HG03469 (cell line): Measurements from ENCODE around the gene JAGN1.
"Not testable (repeated sequence)": the region's sequence is repeated elsewhere in the genome, so short reads cannot be mapped to it uniquely, and the experiment has no call there.

Experiments used
- ATAC-seq: cut with Tn5 transposase; IDR thresholded peaks from one replicate; pipeline ENCODE4 v1.9.1; 2021; ENCODE audit warnings: mild to moderate bottlenecking, moderate library complexity, moderate number of reproducible peaks; ENCODE audit not compliant: unreplicated experiment

Gene JAGN1

GRCh38 chr3:9897408-9898372 is 7.3 kb downstream of the JAGN1 start:
- ATAC-seq: no peak

DNA sequence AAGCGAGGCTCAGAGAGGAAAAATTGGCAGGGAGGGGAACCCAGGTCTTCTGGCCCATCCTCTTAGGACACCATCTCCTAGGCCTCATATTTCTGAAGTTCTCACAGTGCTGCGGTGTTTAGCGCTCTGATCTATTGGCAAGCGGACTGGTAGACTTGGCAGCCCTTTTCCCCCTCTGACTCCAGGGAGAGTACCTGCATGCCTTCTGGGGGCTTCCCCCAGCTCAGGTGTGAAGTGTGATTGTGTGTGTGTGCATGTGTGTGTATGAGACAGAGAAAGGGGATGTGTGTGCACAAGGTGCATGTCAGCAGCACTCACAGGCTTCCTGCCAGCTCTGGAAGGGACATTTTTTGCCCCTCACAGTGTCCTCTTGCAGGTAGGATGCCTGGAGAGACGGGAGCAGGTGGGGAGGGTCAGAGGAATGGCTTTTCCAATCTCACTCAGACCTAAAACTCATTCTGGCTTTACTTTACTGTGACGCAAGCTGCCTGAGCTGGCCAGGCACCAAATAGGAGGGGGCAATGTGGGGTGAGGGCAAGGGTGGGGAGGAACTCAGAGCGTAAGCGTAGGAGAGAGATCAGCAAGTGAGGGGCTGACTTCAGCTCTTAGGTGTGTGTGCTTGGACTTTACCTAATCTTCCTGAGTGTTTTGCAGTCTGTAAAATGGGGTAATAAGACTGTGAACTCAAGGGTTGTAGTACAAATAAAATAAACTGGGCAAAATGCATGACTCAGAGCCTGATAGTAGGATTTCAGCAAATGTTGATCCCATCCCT is 8.2 kb downstream of the JAGN1 start:
- ATAC-seq: no peak

- ATAC-seq: no peak
Observed at GRCh38 chr3:9899289-9899791, 8.9 kb downstream of the JAGN1 start.

DNA sequence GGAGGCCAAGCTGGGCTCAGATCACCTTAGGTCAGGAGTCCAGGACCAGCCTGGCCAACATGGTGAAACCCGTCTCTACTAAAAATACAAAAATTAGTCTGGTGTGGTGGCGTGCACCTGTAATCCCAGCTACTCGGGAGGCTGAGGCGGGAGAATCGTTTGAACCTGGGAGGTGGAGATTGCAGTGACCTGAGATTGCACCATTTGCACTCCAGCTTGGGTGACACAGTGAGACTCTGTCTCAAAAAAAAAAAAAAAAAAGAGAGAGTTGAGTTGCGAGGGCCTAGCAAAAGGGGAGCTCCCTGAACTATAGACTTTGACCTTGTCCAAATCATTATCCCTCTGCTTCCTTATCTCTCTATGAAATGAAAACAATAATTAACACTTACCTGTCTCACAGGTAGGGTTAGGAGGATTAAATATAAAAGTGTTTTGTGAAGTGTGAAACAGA is 10.6 kb downstream of the JAGN1 start:
- not testable (repeated sequence) for ATAC-seq

DNA sequence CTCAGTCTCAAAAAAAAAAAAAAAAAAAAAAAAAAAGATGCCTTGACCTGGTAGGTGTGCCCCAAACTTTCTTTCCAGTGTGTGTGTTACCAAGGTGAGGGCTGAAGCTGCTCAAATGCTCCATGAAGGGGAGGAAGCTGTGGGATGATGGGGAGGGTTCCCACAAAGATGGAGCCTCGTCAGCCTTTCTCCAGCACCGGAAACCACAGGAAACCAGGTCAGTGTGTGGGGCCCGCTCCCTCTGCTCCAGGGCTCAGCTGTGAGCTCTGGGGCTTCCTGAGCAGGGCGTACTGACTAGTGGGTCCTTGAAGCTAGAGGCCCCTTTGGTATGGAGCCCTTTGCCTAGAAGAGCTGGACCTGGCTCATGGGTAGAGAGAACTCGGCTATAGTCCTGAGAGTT is 11.6 kb downstream of the JAGN1 start:
- ATAC-seq: no peak

DNA sequence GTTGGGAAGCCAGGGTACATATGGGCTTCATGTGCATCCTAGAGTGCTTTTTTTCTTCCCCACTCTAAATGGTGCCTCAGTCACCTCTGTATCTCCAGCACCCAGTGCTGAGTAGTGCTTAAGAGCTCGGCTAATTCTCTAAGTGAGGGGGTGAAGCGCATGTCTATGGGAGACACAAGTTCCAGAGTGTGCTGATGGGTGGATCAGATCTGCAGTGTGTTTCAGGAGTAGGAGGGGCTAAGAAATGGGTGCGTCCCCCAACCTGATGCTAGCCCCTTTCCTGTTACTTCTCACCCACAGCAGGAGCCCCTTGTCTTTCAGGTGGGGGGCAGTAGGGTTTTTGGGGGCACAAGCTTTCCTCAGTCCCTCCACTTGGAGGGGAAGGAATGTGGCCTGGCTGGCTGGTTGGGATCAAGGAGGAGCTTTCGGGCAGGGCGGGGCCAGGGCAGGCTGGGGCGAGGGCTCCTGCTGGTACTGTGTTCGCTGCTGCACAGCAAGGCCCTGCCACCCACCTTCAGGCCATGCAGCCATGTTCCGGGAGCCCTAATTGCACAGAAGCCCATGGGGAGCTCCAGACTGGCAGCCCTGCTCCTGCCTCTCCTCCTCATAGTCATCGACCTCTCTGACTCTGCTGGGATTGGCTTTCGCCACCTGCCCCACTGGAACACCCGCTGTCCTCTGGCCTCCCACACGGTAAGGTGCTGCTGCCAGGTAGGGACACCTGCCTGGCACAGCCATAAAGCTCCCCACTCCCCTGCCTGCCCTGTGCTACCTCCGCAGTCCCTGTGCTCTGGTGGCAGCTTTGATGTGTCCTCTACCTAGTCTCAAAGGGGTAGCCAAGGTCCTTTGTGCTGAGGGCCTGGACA is 12.2 kb downstream of the JAGN1 start, which contains the start of gene IL17RE:
Gene IL17RE, plus strand, starts transcription at position 477 of the 866 bp plus-strand sequence. Its CDS starts 85 bp downstream, at position 562.
- ATAC-seq: no peak

DNA sequence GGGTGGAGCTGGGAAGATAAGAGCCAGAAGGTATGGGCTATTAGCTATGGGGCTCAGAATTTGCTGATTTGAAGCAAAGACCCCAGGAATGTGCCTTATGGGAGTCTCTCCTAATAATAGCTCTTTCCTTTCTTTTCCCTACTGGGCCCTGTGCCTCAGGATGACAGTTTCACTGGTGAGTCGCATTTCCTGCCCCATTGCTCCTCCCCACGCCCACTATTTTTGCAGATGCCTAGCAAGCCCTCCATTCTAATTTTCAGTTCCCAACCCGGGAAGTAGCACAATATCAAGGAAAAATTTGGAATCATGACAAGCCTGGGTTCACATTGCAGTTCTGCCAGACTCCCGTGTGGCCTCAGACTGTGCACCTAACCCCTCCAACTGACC is 12.8 kb downstream of the JAGN1 start:
- no peak for ATAC-seq

DNA sequence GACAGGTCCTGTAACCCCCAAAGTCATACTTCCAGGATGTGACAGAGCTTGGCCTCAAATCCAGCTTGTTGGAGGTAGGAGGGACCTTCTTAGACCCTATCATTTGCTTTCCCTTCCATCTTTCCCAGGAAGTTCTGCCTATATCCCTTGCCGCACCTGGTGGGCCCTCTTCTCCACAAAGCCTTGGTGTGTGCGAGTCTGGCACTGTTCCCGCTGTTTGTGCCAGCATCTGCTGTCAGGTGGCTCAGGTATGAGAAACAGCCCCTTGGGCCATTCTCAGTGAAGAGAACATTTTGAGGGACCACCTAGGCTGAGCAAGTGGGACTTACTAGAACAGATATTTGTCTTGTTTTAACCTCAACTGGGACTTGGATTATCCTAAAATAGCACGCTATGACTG is 13.5 kb downstream of the JAGN1 start:
- no peak for ATAC-seq

- ATAC-seq: no peak
Observed at GRCh38 chr3:9906480-9906879, 16.1 kb downstream of the JAGN1 start.

DNA sequence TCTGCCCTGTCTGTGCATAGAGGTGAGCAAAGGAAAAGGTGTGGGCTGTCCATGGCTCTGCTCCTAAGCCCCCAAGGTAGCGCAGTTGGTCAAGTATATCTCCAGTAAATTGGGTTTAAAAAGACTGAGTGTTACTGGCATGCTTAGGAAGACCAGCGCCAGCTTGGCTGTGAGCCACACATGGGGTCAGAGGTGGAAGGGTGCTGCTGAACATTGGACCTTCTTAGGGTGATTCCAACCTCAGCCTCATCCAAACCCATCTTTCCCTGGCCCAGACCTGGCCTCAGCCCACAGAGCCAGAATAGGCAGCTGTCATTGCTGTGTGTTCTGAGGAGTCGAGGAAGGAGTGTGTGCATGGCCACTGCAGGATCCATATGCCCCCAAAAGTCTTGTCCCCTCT is 17.9 kb downstream of the JAGN1 start:
- ATAC-seq: no peak

DNA sequence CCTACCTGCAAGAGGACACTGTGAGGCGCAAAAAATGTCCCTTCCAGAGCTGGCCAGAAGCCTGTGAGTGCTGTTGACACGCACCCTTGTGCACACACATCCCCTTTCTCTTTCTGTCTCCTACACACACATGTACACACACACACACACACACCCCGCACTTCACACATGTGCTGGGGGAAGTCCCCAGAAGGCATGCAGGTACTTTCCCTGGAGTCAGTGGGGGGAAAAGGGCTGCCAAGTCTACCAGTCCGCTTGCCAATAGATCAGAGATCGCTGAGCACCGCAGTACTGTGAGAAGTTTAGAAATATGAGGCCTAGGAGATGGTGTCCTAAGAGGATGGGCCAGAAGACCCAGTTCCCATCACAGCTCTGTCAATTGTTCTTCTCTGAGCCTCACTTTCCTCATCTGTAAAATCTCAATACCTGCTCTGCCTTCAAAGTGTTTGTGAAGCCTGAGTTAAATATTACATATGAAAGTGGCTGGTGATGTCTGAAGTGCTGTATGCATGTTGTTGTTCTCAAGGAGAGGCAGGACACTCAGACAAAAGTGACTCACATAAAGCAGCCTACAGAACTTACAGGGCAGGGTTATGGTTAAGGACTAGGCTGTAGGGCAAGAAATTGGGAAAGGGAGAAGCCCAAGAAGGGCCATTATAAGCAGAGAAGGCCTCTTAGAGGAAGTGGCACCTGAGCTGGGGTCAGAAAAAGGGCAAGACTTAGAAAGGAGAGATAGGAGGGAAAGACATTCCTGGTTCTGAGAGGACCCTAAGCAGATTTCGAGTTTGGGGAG is 19.0 kb downstream of the JAGN1 start:
- ATAC-seq: no peak

- no peak for ATAC-seq
Observed at GRCh38 chr3:9911863-9912262, 21.5 kb downstream of the JAGN1 start.

DNA sequence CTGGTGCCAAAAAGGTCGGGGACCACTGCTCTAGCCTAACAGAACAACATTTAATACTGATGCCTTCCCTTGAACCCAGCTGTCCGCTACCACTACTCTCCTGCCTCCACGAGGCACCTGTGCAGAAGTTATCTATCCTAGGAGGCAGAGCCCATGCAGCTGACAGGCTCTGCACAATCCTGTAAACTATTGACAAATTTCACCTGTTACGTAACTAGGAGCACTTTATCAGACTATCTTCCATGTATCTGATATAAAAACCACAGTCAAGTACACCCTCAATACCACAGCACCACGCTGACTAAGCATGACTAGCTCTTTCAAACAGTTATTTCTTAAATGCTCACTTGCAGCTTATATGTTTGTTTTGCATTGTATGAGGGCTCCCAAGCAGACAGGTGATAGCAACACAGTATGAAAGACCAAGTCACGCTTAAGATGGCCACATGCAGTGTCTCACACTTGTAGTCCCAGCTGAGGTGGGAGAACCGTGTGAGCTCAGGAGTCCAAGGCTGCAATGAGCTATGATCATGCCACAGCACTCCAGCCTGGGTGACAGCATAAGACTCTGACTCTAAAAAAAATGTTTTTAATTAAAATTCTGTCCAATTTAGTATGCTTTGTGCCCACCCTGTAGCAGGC is 22.0 kb downstream of the JAGN1 start:
- ATAC-seq: no peak

DNA sequence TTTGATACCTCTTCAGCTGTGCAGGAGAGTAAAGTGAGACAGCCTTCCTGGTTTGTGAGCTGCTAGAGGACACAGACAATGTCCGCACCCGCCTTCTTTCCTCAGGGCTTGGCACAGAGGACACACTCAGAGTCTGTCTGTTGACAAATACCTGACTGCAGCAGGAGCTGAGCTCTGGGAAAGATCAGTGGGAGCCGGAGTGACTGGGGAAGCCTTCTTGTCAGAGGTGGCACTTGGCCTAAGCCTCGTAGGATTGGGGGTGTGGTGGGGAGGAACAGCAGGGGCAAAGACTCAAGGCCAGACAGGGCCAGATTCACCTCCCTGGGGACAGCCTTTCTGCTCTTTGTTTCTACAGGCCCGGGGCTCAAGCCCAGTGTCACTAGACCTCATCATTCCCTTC is 23.2 kb downstream of the JAGN1 start:
- ATAC-seq: no peak

DNA sequence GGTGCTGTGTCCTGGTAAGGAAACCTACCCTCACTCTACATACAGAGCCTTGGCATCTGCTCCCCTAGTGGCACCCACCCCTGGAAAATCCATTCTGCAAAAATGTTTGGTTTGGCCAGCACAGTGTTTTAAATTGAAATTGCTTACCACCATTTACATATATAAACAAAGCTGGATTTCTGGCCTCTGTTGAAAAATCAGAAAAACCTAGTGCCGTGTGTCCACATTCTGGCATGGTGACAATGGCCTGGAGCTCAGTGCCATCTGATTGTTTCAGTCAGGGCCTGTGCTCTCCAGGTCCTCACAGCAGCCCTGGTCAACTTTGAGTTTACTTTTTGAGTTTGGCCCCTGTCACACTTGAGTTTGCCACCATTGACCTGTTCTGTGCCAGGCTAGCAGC is 23.6 kb downstream of the JAGN1 start:
- no peak for ATAC-seq

- ATAC-seq: no peak
Observed at GRCh38 chr3:9914559-9915253, 24.3 kb downstream of the JAGN1 start.

GRCh38 chr3:9915254-9916141 is 25.1 kb downstream of the JAGN1 start:
- ATAC-seq: no peak

- ATAC-seq: no peak
Observed at GRCh38 chr3:9916346-9916733, 25.9 kb downstream of the JAGN1 start.
